HL-60/S4 treated with phorbol 12-myristate 13-acetate at 8.2 ng/mL for 4 days and 3 days (cell line): ENCODE data around the gene CKS1B.

ENCODE experiments used
- in situ Hi-C: fragments of 300-500 bp; cut with MboI; formaldehyde crosslinking; loops from 2 replicates; pipeline ENCODE4 v1.15.0; 2022; ENCODE audit warnings: low sequenced_read_pairs

The CKS1B gene

DNA sequence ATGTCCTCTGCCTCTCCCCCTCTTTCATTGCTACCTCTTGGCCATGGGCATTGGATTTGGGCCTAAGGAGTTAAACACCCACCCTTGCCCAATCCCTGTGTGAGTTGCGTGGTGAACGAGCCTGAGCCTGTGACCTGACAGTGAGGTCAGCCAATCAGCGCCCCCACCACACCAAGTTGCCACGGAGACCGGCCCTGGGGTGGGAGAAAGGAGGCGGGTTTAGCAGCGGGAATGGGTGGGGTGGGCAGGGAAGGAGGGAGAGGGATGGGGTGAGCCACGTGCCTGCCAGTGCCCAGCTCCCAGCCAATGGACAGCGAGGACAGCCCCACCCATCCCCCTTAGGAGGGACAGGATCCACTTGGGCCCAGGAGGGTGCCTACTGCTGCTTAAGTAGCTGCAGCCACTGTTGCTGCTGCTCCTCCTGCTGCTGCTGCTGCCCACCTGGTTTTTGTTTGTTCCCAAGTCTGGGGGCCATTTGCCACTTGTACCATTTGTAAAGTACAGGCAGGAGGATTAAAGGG, 37.6 kb downstream of the CKS1B start:
- in situ Hi-C loops, result no loop called here

DNA sequence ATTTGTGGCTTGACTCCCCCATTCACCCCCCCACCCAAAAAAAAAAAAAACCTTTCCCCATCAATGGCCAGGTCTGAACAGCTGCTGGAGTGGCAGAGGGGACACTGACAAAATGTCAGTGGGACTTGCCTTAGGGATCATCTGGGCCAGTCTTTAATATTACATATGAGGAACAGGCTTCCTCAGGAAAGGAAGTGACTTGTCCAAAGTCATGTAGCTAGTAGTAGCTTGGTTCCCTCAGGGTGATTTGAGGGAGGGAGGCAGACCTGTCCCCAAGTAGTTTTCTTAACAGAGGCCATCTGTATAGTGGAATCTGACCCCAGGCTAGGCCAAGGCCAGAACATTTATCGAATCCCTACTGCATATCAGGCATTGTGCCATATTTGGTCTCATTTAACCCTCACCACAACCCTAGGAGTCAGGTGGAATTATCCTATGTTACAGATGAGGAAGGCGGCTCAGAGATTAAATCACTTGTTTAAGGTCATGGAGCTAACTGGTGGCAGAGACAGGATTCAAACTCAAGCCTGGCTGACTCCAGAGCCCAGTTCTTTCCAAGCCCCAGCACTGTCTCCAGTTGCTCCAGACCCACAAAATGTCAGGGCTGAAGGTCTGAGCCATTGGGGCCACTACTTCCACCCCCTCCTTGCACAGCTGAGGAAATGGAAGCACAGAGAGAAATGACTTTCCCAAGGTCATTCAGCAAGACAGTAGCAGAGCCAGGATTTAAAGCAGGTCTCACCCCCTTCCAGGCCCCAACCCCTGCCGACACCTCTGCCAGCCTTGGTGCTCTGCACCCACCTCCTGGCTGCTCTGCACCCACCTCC, 38.5 kb downstream of the CKS1B start:
- in situ Hi-C loops, result no loop called here

DNA sequence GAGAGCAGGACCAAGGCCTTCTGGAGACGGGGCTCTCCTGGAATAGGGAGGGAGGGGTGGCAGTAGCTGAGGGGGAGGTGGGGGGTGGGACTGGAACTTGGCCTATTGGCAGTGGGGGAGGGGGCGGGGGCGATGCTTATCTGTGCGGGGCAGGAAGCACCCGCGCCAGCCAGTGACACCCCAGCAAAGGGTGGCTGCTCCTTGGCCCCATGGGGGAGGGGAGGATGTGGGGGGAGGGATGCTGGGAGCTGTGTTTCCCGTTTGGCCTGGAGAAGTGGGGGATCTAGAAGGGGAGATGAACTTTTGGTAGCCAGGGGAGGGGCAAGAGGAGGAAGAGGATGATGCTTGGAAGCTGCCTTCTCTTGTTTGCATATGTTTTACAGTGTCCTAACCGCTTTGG, 39.2 kb downstream of the CKS1B start:
- in situ Hi-C loops, result no loop called here

DNA sequence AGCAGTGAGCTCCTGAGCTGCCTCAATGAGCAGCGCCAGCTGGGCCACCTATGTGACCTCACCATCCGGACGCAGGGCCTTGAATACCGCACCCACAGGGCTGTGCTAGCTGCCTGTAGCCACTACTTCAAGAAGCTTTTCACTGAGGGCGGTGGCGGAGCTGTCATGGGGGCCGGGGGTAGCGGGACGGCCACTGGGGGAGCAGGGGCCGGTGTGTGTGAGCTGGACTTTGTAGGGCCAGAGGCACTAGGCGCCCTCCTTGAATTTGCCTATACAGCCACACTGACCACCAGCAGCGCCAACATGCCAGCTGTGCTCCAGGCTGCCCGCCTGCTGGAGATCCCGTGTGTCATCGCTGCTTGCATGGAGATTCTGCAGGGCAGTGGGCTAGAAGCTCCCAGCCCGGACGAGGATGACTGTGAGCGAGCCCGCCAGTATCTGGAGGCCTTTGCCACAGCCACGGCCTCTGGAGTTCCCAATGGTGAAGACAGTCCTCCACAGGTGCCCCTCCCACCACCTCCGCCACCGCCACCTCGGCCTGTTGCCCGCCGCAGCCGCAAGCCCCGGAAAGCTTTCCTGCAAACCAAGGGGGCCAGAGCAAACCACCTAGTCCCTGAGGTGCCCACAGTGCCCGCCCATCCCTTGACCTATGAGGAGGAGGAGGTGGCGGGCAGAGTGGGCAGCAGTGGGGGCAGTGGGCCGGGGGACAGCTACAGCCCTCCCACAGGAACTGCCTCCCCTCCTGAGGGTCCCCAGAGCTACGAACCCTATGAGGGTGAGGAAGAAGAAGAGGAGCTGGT, 40.4 kb downstream of the CKS1B start:
- in situ Hi-C loops, result no loop called here

DNA sequence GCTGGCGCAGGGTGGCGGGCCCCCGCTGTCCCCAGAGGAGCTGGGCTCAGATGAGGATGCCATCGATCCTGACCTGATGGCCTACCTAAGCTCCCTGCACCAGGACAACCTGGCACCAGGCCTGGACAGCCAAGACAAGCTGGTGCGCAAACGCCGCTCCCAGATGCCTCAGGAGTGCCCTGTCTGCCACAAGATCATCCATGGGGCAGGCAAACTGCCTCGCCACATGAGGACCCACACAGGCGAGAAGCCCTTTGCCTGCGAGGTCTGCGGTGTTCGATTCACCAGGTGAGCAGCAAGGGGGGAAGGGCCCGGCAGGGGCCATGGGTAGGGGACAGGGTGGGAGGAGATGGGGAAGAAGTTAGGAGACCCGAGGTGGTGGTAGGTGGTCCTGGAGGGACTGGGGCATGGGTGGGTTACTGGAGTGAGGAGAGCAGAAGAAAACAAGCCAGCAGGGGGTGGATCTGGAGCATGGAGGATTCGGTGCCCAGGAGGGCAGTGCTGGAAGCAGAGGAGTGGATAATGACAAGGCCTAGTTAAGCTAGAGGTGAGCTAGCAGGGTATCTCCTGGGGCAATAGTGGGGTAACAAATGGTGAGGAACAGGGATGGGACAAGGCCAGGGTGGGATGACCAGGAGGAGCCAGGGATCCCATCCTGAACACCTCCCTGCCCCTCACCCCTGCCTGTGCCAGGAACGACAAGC, 41.2 kb downstream of the CKS1B start:
- in situ Hi-C loops, result no loop called here

DNA sequence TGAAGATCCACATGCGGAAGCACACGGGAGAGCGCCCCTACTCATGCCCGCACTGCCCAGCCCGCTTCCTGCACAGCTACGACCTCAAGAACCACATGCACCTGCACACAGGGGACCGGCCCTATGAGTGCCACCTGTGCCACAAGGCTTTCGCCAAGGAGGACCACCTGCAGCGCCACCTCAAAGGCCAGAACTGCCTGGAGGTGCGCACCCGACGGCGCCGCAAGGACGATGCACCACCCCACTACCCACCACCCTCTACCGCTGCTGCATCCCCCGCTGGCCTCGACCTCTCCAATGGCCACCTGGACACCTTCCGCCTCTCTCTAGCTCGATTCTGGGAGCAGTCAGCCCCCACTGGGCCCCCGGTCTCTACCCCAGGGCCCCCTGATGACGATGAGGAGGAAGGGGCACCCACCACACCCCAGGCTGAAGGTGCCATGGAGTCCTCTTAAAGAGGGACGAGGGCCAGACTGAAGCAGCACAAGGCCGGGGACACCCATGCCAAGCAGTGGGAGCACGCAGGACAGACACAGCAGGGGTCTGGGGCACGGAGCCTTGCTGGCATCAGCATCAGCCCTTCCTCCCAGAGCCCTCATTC, 41.9 kb downstream of the CKS1B start:
- in situ Hi-C loops, result no loop called here

DNA sequence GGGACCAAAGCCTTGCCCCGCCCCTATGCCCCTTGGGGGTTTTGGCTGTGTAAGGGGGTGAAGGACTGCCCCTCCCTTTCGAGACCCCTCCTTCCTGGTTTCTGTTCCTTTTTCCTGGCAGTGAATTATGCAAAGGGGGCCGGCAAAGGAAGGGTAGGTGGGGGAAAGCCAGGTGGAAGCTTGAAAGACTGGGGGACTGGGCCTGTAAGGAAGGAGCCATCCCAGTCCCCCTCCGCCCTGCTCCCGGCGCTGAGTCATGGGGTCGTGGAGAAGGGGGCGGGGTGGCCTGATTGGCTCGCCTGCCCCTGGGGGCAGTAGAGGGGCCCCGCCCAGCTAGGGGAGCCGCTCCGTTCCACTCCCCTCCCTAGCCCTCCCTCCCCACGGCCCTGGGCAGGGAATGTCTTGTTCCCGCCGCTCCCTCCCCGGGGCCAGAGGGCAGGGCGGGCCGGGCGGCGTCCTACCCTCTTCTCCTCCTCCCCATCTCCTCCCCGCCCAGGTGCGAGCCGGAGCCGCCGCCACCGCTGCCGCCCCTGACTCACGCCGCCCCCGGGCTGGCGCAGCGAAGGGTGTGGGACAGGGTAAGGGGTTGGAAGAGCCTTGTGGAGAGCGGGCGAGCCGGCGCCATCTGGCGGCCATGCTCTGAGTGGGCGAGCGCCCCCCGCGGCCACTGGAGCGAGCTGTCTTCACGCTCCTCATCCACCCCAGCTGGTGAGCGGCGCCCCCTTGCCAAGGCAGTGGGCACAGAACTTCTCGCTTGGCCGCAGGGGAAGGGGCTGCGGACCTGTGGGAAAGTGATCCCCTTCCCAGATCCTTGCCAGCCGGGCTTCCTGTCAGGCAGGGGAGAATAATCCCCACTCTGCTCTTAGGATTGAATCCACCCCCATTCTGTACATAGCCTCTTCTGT, 42.8 kb downstream of the CKS1B start:
- in situ Hi-C loops, result no loop called here

DNA sequence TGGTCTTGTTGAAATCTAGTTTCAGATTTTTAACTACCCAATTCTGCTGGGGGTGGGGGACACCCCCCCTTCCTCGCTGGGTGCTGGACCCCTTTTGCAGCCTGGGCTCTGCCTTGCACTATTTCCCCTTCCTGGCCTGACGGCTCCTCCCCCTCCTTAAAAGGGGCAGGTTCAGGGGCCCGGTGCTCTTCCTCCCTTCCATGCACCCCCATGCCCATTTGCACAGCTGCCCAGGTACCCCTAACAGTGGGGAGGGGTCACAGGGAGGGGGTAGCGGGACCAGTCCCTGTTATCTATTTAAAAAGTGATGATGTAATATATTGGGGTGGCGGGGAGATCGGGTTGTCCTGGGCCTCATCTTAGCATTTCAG, 43.5 kb downstream of the CKS1B start:
- in situ Hi-C loops, result no loop called here

DNA sequence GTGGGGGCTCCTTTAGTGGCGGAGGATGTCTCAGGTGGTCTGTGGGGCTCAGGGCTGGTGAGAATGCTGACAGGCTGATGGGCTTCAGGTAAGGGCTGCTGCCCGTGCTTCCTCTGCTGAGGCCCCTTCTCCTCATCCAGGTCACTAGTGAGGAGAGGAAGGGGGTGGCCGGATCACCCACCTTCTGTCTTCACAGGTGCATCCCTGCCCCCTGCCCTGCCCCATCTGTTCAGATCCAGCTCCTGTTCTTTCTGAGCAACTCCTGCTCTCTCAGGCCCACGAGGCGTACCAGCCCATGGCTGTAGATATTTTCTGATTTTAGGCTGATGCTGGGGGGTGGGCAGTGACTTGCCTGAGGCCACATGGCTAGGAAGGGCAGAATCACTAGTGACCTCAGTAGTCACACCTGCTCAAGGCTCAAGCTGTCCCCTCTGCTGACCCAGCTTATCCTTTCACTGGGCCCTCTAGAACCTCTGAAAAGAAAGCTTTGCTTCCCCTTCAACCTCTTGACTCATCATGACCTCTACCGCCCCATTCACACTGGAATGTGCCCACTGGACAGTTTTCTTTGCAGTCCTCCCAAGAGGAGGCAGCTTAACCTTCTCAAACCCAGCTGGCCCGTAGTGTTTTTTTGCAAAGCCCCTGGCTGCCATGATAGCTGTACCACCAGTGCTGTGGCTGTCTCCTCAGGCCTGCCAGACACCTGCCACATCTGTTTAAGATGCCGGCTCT, 44.3 kb downstream of the CKS1B start:
- in situ Hi-C loops, result no loop called here

DNA sequence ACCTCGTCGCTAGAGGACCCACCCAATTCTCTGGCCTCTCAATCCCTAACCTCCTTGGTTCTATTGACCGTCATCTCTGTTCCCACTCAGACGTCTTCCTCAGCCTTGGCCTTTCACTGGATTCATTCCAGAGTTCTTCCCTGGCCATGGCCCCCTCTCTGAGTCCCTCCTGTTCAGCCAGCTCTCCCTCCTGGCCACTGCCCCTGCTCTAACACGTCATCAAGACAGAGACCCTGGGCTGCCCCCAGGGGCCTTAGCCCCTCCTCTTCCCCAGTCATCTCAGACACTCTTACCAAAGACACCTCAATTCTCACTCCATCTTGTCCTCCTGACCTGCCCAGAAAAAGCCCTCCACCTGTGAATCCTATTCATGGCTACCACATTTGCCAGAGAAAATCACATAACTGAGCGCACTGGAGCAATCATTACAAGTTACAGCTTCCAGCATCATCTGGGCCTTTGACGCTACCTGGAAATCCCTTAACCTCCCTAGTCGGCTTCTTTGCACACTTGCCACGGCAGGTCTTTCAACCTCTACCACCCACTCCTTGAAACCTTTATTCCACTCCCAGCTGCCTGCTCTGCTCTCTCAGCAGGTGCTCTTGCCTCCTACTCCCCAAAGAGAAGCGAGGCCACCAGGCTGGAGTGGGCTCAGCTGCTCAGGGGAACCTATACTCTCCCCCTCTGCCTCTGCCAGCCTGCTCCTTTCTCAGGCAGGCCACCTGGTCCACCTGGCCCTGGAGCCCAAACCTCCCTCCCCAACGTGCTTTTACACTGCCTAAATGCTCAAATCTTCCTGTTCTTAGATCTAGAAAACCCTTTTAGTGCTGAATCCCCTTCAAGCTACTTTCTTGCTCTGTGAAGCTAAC, 45.1 kb downstream of the CKS1B start:
- in situ Hi-C loops, result no loop called here

DNA sequence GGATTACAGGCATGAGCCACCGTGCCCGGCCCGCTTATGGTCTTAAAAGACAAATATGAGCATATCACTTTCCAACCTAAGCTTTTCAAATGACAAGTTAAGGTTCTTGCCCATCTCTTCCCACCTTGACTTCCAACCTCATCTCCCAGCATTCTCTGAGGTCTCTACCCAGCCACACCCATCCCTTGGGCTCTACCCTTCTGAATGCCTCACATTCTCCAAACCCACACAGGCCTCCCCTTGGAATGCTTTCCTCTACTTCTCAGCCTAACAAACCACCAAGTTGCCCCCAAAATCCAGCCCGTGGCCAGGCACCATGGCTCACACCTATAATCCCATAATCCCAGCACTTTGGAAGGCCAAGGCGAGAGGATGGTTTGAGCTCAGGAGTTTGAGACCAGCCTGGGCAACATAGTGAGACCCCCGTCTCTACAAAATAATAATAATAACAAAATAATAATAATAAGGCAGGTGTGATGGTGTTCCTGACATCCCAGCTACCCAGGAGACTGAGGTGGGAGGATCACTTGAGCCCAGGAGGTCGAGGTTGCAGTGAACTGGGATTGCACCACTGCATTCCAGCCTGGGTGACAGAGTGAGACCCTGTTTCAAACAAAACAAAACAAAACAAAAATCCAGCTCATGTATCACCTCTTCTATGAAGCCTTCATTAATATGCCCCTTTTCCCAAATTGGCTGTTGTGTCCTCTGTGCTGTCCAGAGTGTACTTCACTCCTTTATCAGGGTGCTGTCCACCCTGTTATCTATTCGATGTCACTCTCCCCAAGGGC, 47.9 kb downstream of the CKS1B start:
- in situ Hi-C loops, result no loop called here

DNA sequence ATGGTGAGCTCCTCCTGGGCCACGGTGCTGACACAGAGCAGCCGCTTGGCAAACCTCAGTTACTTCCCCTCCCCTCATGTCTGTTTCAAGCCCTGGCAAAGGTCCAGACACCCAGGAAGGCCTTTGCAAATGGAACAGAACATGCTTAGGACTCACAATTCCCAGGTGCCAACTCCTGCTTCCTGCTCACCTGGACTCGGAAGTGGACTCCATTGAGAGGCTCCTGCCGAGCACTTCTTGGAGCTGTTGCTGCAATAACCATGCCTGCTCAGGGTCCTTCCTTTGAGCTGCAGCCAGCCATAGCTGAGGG, 48.4 kb downstream of the CKS1B start:
- in situ Hi-C loops, result no loop called here

DNA sequence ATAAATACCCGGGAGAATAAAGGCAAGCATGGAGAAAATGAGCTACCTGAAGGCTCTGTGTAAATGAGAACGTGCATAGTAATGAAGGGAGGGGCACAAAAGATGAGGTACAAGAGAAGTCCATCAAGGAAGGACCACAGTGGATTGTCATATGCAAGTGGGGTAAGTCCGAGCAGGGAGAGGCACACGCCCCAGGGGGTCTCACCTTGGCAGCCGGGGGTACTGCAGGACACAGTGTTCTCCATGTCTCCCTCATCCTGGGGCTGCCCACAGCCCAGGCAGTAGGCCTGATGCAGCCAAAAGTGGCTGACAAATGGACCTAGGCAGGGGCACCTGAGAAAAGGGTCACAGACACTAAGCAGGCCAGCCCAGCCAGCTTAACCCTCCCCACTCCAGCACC, 49.1 kb downstream of the CKS1B start:
- in situ Hi-C loops, result no loop called here

DNA sequence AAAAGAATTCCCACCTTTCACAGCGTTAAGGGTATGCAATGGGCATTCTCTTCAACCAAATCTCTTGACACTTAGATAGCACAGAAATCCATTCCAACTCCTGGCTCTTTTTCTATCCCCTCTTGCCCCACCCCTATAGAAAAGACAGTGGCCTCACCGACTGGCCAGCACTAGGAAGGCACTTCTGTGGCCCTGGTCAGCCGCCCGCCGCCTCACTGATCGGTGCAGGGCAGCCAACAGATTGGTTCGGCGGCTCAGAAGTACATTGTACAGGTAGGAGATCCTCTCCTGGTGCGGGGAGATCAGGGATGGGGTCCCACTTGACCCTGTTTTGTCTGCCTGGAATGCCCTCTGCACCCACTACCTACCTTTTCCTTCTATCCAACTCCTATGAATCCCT, 49.8 kb downstream of the CKS1B start:
- in situ Hi-C loops, result no loop called here

DNA sequence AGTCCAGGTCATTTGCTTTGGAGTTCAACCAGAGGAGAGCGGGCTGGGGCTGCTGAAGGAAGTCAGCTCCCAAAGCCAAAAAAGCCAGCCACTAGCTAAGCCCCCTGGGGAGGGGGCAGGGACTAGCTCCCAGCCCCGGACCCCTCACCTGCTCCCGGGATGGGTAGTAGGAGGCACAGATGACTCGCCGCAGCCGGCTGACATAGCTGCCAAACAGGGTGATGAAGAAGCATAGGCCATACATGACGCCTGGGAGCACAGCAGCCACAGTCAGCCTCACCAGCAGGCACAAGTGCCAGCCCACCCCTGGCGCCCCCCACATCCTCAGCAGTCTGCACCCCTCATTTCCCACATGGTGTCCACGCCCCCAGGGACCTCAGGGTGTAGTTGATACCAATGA, 51.7 kb downstream of the CKS1B start:
- in situ Hi-C loops, result no loop called here

DNA sequence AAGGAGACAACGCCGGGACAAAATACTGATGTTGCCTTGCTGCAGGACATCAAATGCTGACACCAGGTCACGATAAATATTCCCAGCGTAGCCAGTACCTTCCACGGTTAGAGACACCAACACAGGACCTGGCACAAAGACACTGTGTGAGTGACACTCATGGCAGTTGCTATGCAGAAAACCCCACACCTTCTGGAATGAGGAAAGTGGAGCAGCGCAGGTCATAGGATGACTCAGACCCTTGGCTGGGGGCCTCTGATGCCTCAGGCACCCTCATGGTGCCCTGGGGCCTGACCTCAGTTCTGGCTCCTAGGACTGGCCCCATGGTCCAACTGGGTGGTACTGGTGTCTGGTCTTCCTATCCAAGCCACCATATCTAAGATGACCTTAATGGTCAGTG, 52.1 kb downstream of the CKS1B start:
- in situ Hi-C loops, result no loop called here
